ENCODE measurements around the gene TRIML1. TPM values are rescaled to one million over a fixed set of nuclear protein-coding genes. Genes with fewer than 3 reads are reported as not detected.

Gene TRIML1
- total RNA-seq, 1 experiment from 2014 or later: not detected

DNA sequence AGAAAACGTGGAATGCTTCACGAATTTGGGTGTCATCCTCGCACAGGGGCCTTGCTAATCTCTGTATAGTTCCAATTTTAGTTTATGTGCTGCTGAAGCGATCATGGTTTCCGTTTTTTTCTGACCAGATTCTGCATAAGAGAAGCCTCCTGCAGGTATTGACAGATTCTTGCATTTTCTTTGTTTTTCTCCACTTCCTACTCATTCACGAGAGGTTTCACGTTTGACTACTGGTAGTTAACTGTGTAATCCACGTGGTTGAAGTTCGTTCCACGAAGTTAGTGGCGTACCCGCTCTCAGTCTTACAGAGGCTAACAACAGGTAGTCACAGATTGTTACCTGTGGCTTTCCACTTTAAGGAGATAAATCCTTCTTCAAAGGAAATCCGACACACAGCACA is 17.7 kb upstream of the TRIML1 start:
- H3K14ac ChIP-seq (ENCODE audit: insufficient read depth, low read length): no peak overlapping the region
- H3K79me1 ChIP-seq (ENCODE audit: insufficient read depth, low read depth, low read length, poor library complexity, severe bottlenecking): no peaks in the 10 kb centered on the region
- no peak overlapping the region for H3K23ac ChIP-seq (ENCODE audit: insufficient read length, low read depth, low read length)
- no peak overlapping the region for H2BK12ac ChIP-seq (ENCODE audit: insufficient read length, low read depth, low read length)
- H3K27me3 ChIP-seq (ENCODE audit: insufficient read depth, low read length): no peaks in the 10 kb centered on the region
- H2BK5ac ChIP-seq (ENCODE audit: insufficient read length, low read length): no peak overlapping the region
- no peak for DNase-seq
- H2BK20ac ChIP-seq (ENCODE audit: low read depth, low read length, poor library complexity, severe bottlenecking): no peak overlapping the region
- peak overlapping the region; percentile 11 for H3K27ac ChIP-seq (ENCODE audit: insufficient read length, low read depth, low read length)
- no peak overlapping the region for H4K8ac ChIP-seq (replicated peaks; ENCODE audit: insufficient read length, low read depth, low read length)
- no peaks in the 10 kb centered on the region for H3K9me3 ChIP-seq (ENCODE audit: control insufficient read depth, low read depth, low read length)
- no peak overlapping the region for H3K18ac ChIP-seq (ENCODE audit: insufficient read length, low read depth, low read length)
- H2BK120ac ChIP-seq (ENCODE audit: low read depth, low read length, poor library complexity, severe bottlenecking): no peak overlapping the region
- Mint-ChIP-seq H3K4me1 (peaks cover 45 to 55% of the 10 kb centered on the region in 2 experiments), H3K27ac (peak overlapping the region; percentile 54 to 94 (median 70); a peak in 6 of 7 replicates), H3K9me3 (0 out of 5 replicates have a peak, but pooled peaks cover 0 to 1% of the 10 kb centered on the region in 2 experiments), H3K4me3 (peak overlapping the region in 1 of 2 experiments; percentile 16; a peak in 2 of 5 replicates), H3K36me3 (ENCODE audit: insufficient read depth in 1 of 3, low read depth in 3 of 3) (peaks cover 0 to 2% (median 0%) of the 10 kb centered on the region in 3 experiments; a peak in 2 of 7 replicates), H3K27me3 (ENCODE audit: low read depth) (no peaks in the 10 kb centered on the region)
- peaks cover 9% of the 10 kb centered on the region; the same call in 1 of the 2 replicates for H3K4me1 ChIP-seq (ENCODE audit: insufficient read depth, low read length)
- no peak overlapping the region for H2AFZ ChIP-seq (ENCODE audit: low read length)
- H3K56ac ChIP-seq (ENCODE audit: insufficient read length, low read depth, low read length): no peak overlapping the region
- no peak overlapping the region for H4K91ac ChIP-seq (ENCODE audit: insufficient read length, low read depth, low read length)
- H3K4me2 ChIP-seq (ENCODE audit: insufficient read depth, insufficient read length, low read length): peak overlapping the region; percentile 20
- H3K9ac ChIP-seq (ENCODE audit: extremely low read depth, insufficient read length, low read length): no peak overlapping the region
- no peak overlapping the region for H2BK15ac ChIP-seq (ENCODE audit: low read depth, low read length)
- H4K20me1 ChIP-seq (ENCODE audit: control insufficient read depth, insufficient read depth, insufficient read length): no peaks in the 10 kb centered on the region
- H3K23me2 ChIP-seq (ENCODE audit: insufficient read length, low read depth, low read length, poor library complexity, severe bottlenecking): no peaks in the 10 kb centered on the region
- TF ChIP-seq, protein P1, sequence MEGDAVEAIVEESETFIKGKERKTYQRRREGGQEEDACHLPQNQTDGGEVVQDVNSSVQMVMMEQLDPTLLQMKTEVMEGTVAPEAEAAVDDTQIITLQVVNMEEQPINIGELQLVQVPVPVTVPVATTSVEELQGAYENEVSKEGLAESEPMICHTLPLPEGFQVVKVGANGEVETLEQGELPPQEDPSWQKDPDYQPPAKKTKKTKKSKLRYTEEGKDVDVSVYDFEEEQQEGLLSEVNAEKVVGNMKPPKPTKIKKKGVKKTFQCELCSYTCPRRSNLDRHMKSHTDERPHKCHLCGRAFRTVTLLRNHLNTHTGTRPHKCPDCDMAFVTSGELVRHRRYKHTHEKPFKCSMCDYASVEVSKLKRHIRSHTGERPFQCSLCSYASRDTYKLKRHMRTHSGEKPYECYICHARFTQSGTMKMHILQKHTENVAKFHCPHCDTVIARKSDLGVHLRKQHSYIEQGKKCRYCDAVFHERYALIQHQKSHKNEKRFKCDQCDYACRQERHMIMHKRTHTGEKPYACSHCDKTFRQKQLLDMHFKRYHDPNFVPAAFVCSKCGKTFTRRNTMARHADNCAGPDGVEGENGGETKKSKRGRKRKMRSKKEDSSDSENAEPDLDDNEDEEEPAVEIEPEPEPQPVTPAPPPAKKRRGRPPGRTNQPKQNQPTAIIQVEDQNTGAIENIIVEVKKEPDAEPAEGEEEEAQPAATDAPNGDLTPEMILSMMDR (conservative IDR thresholded peaks at IDR 0.05): no peak
- WGBS (ENCODE audit: extremely low coverage, insufficient read length, low lambda C conversion rate): no CpG with 5 or more reads among the region's 13 CpGs
- no peak overlapping the region for H3K4ac ChIP-seq (ENCODE audit: low read depth, low read length)
- no peak overlapping the region for H3T11ph ChIP-seq (ENCODE audit: low read length)
- H4K5ac ChIP-seq (ENCODE audit: insufficient read length, low read depth, low read length): no peak overlapping the region
- H2AK5ac ChIP-seq (ENCODE audit: insufficient read length, low read length): no peak overlapping the region
- no peaks in the 10 kb centered on the region for H3K79me2 ChIP-seq (ENCODE audit: insufficient read depth, low read length)
